HepG2 (cell line): ENCODE measurements around the gene MDM4.

Experiments used
- CBX1 ChIP-seq: IDR thresholded peaks from one replicate; pipeline ENCODE4 v1.6.1; 2016; ENCODE audit warnings: antibody characterized with exemption, low read depth
- MIXL1 ChIP-seq: IDR thresholded peaks from 2 replicates; pipeline ENCODE4 v1.6.1; 2016
- TF ChIP-seq, protein P1 (sequence below): sonication (generic); formaldehyde crosslinking; IDR thresholded peaks from 2 replicates; pipeline ENCODE4 v1.5.0; 2020; ENCODE audit warnings: mild to moderate bottlenecking, missing genetic modification reagents, moderate library complexity

DNA sequence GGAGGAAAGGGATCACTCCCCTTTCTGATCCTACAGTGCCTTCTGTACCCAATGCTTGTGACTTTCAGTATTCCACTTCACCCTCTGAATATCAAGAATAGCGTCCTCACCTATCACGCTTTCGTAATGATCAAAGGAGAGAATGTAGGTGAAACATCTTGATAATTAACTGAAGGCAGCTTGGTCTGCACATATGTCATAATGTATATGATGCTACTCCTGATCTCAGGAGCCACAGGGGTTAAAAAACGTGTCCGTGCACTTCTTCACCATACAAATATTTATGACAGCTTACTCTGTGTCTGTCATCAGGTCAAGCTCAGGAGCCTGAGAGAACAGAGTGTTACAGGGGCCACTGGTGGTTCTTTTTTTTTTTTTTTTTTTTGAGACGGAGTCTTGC is 20.4 kb upstream of the MDM4 start:
- TF ChIP-seq MIXL1 (CRISPR knock-in tag) (no peak), CBX1 (no peak)
- TF ChIP-seq, protein P1, sequence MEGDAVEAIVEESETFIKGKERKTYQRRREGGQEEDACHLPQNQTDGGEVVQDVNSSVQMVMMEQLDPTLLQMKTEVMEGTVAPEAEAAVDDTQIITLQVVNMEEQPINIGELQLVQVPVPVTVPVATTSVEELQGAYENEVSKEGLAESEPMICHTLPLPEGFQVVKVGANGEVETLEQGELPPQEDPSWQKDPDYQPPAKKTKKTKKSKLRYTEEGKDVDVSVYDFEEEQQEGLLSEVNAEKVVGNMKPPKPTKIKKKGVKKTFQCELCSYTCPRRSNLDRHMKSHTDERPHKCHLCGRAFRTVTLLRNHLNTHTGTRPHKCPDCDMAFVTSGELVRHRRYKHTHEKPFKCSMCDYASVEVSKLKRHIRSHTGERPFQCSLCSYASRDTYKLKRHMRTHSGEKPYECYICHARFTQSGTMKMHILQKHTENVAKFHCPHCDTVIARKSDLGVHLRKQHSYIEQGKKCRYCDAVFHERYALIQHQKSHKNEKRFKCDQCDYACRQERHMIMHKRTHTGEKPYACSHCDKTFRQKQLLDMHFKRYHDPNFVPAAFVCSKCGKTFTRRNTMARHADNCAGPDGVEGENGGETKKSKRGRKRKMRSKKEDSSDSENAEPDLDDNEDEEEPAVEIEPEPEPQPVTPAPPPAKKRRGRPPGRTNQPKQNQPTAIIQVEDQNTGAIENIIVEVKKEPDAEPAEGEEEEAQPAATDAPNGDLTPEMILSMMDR (CRISPR knock-in tag) = no peak
